ENCODE results near the gene FMO1.
"Not testable (repeated sequence)": the region's sequence is repeated elsewhere in the genome, so short reads cannot be mapped to it uniquely, and the experiment has no call there.

Gene FMO1

GRCh38 chr1:171220581-171221054 is 27.7 kb upstream of the FMO1 start:
- H3K4me3 ChIP-seq, result no peak overlapping the region
- no peak for DNase-seq (ENCODE audit: low spot score)
- H3K27ac ChIP-seq, result peak overlapping the region; percentile 64 to 73
- TF ChIP-seq CTCF (IDR thresholded peaks at IDR 0.05), result no peak

- no peak for DNase-seq (ENCODE audit: low spot score)
Measured at GRCh38 chr1:171221665-171222591, 26.4 kb upstream of the FMO1 start.

DNA sequence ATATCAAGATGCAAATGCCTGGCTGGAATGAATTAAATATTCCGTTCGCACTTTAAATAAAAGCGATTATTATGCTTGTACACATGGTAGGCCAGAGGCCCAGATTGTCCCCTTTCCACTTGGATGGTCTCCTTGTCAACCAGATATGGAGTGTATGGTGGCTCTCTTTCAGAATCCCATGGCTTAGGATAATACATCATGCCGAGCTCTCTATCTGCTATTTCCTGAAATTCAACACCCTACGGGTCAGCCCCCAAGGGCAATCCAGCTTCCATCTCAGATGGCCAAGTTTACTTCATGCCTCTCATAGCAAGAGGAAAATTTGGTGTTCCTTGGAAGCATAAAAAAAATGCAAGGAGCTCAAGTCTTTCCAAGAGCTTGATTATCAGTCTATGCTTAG is 25.4 kb upstream of the FMO1 start:
- no peak for DNase-seq (ENCODE audit: low spot score)
- peak overlapping the region; percentile 65 to 79 for H3K27ac ChIP-seq

More at GRCh38 chr1:171221665-171222591, 26.4 kb upstream of the FMO1 start:
- peak overlapping the region; percentile 65 to 79 for H3K27ac ChIP-seq
- no peak overlapping the region for H3K4me3 ChIP-seq
- no peak for TF ChIP-seq CTCF (IDR thresholded peaks at IDR 0.05)

GRCh38 chr1:171224257-171224656 is 24.0 kb upstream of the FMO1 start:
- not testable (repeated sequence) for H3K4me3 ChIP-seq; DNase-seq (ENCODE audit: low spot score)
- peak overlapping the region; percentile 16 to 31 for H3K27ac ChIP-seq

More for the DNA sequence above, 25.4 kb upstream of the FMO1 start:
- H3K4me3 ChIP-seq, result no peak overlapping the region
- no peak for TF ChIP-seq CTCF (IDR thresholded peaks at IDR 0.05)

DNA sequence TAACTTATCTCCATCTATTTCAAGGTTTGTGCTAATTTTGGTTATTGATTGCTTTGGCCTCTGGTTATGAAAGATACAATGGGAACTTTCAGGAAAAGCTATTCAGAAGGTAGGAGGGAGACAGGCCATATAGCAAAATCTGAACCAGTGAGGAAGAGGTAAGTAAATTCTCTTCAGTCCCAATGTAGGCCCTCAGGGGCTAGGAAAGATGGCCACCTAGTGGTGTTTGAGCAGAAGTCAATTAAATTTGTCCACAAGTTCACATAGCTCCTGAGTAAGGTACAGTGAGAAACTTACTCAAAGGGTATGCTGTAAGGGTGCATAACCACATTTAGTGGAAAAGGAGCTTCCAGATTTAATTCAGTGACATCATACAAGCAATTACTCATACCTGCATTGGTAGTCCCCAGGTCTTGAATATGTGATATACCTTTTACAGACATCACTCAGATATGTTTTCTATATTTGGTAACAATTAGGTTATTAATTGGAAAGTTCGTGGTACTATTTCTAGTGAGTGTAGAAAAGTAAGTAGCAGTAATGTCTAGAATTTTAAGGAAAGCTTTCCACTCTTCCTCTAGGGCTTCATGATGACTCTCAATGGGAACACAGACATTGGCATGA is 21.4 kb upstream of the FMO1 start:
- Histone ChIP-seq H3K4me3 (no peak overlapping the region), H3K27ac (no peak overlapping the region)
- no peak for DNase-seq (ENCODE audit: low spot score)
- TF ChIP-seq CTCF (IDR thresholded peaks at IDR 0.05), result peak; percentile 72

- no peak for TF ChIP-seq CTCF (IDR thresholded peaks at IDR 0.05)
- Histone ChIP-seq H3K4me3 (no peak overlapping the region), H3K27ac (no peak overlapping the region)
- DNase-seq (ENCODE audit: low spot score), result no peak
Measured at GRCh38 chr1:171231326-171231725, 17.0 kb upstream of the FMO1 start.

GRCh38 chr1:171233183-171233582 is 15.1 kb upstream of the FMO1 start:
- DNase-seq (ENCODE audit: low spot score), result no peak
- Histone ChIP-seq H3K27ac (no peak overlapping the region), H3K4me3 (no peak overlapping the region)
- no peak for TF ChIP-seq CTCF (IDR thresholded peaks at IDR 0.05)

GRCh38 chr1:171236231-171236630 is 12.1 kb upstream of the FMO1 start:
- not testable (repeated sequence) for DNase-seq (ENCODE audit: low spot score); H3K27ac ChIP-seq; H3K4me3 ChIP-seq

All from coronary artery (tissue), 2 donors.